Endodermal cell (in vitro differentiated cells): Measurements from ENCODE around the gene ANGPT4. TPM values are rescaled to one million over a fixed set of nuclear protein-coding genes. Genes with fewer than 3 reads are reported as not detected.

Source experiments
- DNase-seq: peaks from one replicate; pipeline ENCODE4 v3.0.0-alpha.2; 2017
- H3K27ac ChIP-seq: 2 replicates; pipeline ENCODE4 v1.5.1; 2013; ENCODE audit warnings: mild to moderate bottlenecking, low read depth, low read length, moderate library complexity
- H3K27me3 ChIP-seq: 2 replicates; pipeline ENCODE4 v1.6.1; 2013; ENCODE audit warnings: mild to moderate bottlenecking, low read length, moderate library complexity; ENCODE audit not compliant: insufficient read depth, control insufficient read depth, poor library complexity, severe bottlenecking
- H3K36me3 ChIP-seq: 2 replicates; pipeline ENCODE4 v1.7.0; 2013; ENCODE audit warnings: mild to moderate bottlenecking, low read length, moderate library complexity; ENCODE audit not compliant: control insufficient read depth, insufficient read depth
- H3K4me1 ChIP-seq: one replicate; pipeline ENCODE4 v1.7.0; 2013; ENCODE audit warnings: low read length; ENCODE audit not compliant: control insufficient read depth, insufficient read depth
- H3K4me3 ChIP-seq: 2 replicates; pipeline ENCODE4 v1.5.1; 2013; ENCODE audit warnings: mild to moderate bottlenecking, low read length, moderate library complexity
- H3K9ac ChIP-seq: 2 replicates; pipeline ENCODE4 v1.6.1; 2013; ENCODE audit warnings: mild to moderate bottlenecking, low read length, moderate library complexity; ENCODE audit not compliant: poor library complexity, severe bottlenecking; ENCODE audit errors: extremely low read depth
- H3K9me3 ChIP-seq: 2 replicates; pipeline ENCODE4 v1.6.1; 2013; ENCODE audit warnings: mild to moderate bottlenecking, low read length, moderate library complexity; ENCODE audit not compliant: control insufficient read depth
- H3K27ac Mint-ChIP-seq: 2 replicates; pipeline ENCODE4 v1.8.0; 2020; ENCODE audit warnings: mixed read lengths
- H3K27me3 Mint-ChIP-seq: 2 replicates; pipeline ENCODE4 v1.8.0; 2021; ENCODE audit warnings: mild to moderate bottlenecking, mixed read lengths; ENCODE audit not compliant: insufficient read depth
- H3K36me3 Mint-ChIP-seq: 2 replicates; pipeline ENCODE4 v1.8.0; 2020; ENCODE audit warnings: low read depth, mixed read lengths
- H3K4me1 Mint-ChIP-seq: 2 replicates; pipeline ENCODE4 v1.8.0; 2020; ENCODE audit warnings: mixed read lengths
- H3K4me3 Mint-ChIP-seq: 2 replicates; pipeline ENCODE4 v1.8.0; 2020; ENCODE audit warnings: mild to moderate bottlenecking, moderate library complexity, mixed read lengths
- H3K9me3 Mint-ChIP-seq: 2 replicates; pipeline ENCODE4 v1.8.0; 2020; ENCODE audit warnings: mild to moderate bottlenecking, mixed read lengths
- CTCF ChIP-seq: fragments of 200-600 bp; sonication (generic); conservative IDR thresholded peaks from 2 replicates; pipeline ENCODE4 v1.5.0; 2021; ENCODE audit warnings: antibody characterized with exemption, mild to moderate bottlenecking
- WGBS, 2 experiments: methylation state at CpG; one replicate each; pipeline versions ENCODE4 v1.1.5 to v1.1.7; 2013; ENCODE audit warnings: missing lambda C conversion rate in 2 of 2, mixed read lengths in 1 of 2; ENCODE audit not compliant: insufficient coverage in 1 of 2, insufficient read length in 1 of 2; 5-methylcytosine and 5-hydroxymethylcytosine counted together
- total RNA-seq, 2 donors: library from RNA; stranded (reverse); fragmentation: NEBNext Ultra II Directional in 1 of 2; extraction: Animal tissue kit (Norgen Biotek cat#: 25700) in 1 of 2; gene quantifications; 2 replicates in 1 of 2; 3 replicates in 1 of 2; pipeline ENCODE4 v1.2.1, GENCODE V29; 2021

Gene ANGPT4
- total RNA-seq, 2 donors from 2014 or later, result 0.31 to 0.51 TPM

- no peaks in the 10 kb centered on the region for H3K4me1 ChIP-seq
- no peaks in the 10 kb centered on the region for H3K36me3 Mint-ChIP-seq
- no peak overlapping the region for H3K4me3 ChIP-seq
- no peak for TF ChIP-seq CTCF
- no peak for DNase-seq
- H3K9ac ChIP-seq, result no peak overlapping the region
- H3K27ac Mint-ChIP-seq, result no peak overlapping the region
- peak overlapping the region; percentile 85 for H3K27ac ChIP-seq
- H3K36me3 ChIP-seq, result no peaks in the 10 kb centered on the region
- no peaks in the 10 kb centered on the region for H3K27me3 Mint-ChIP-seq
- peaks cover 10% of the 10 kb centered on the region for H3K9me3 Mint-ChIP-seq
- no peaks in the 10 kb centered on the region for H3K27me3 ChIP-seq
- no peak overlapping the region for H3K4me3 Mint-ChIP-seq
- H3K9me3 ChIP-seq, result no peaks in the 10 kb centered on the region
- 87 to 100% methylated on average over 3 to 4 of the region's 4 CpGs for WGBS, 2 experiments
- H3K4me1 Mint-ChIP-seq, result no peaks in the 10 kb centered on the region
Observed at GRCh38 chr20:823574-823902, 92.6 kb downstream of the ANGPT4 start.

GRCh38 chr20:822651-823573, 93.2 kb downstream of the ANGPT4 start:
- H3K27ac ChIP-seq, result peak overlapping the region; percentile 85
- no peak for DNase-seq
- H3K4me3 ChIP-seq, result no peak overlapping the region
- TF ChIP-seq CTCF, result no peak
- no peaks in the 10 kb centered on the region for H3K36me3 Mint-ChIP-seq
- H3K36me3 ChIP-seq, result no peaks in the 10 kb centered on the region
- no peaks in the 10 kb centered on the region for H3K4me1 ChIP-seq
- no peak overlapping the region for H3K4me3 Mint-ChIP-seq
- no peak overlapping the region for H3K27ac Mint-ChIP-seq
- WGBS, 2 experiments, result 85 to 90% methylated on average over 9 to 12 of the region's 12 CpGs
- no peaks in the 10 kb centered on the region for H3K27me3 ChIP-seq
- peaks cover 11% of the 10 kb centered on the region for H3K9me3 Mint-ChIP-seq
- H3K4me1 Mint-ChIP-seq, result no peaks in the 10 kb centered on the region
- no peaks in the 10 kb centered on the region for H3K9me3 ChIP-seq
- no peak overlapping the region for H3K9ac ChIP-seq
- no peaks in the 10 kb centered on the region for H3K27me3 Mint-ChIP-seq

- no peak overlapping the region for H3K9ac ChIP-seq
- no peaks in the 10 kb centered on the region for H3K36me3 ChIP-seq
- Mint-ChIP-seq H3K4me3 (no peak overlapping the region), H3K36me3 (no peaks in the 10 kb centered on the region), H3K4me1 (no peaks in the 10 kb centered on the region), H3K27ac (no peak overlapping the region), H3K9me3 (peaks cover 13% of the 10 kb centered on the region), H3K27me3 (no peaks in the 10 kb centered on the region)
- no peak overlapping the region for H3K4me3 ChIP-seq
- DNase-seq, result no peak
- no peak for TF ChIP-seq CTCF
- WGBS, 2 experiments, result 80 to 92% methylated on average over 1 to 3 of the region's 3 CpGs
- no peaks in the 10 kb centered on the region for H3K4me1 ChIP-seq
- no peaks in the 10 kb centered on the region for H3K27me3 ChIP-seq
- no peaks in the 10 kb centered on the region for H3K9me3 ChIP-seq
- no peak overlapping the region for H3K27ac ChIP-seq
Observed at GRCh38 chr20:821731-822065, 94.4 kb downstream of the ANGPT4 start.
